Measurements from ENCODE around the gene ZNF710.
"Not testable (repeated sequence)": the region's sequence is repeated elsewhere in the genome, so short reads cannot be mapped to it uniquely, and the experiment has no call there.

The ZNF710 gene

GRCh38 chr15:90109163-90109751 lies 108.1 kb downstream of the ZNF710 start:
- DNase-seq, result not testable (repeated sequence)

- no peak for DNase-seq
Measured at GRCh38 chr15:90113166-90113565, 112.0 kb downstream of the ZNF710 start.

GRCh38 chr15:90114451-90114901 lies 113.4 kb downstream of the ZNF710 start:
- no peak for DNase-seq

- no peak for DNase-seq
Measured at GRCh38 chr15:90115783-90116182, 114.7 kb downstream of the ZNF710 start.

- no peak for DNase-seq
Measured at GRCh38 chr15:90119367-90119766, 118.2 kb downstream of the ZNF710 start.

GRCh38 chr15:90121086-90121485 lies 120.0 kb downstream of the ZNF710 start:
- no peak for DNase-seq

- DNase-seq, result no peak
Measured at GRCh38 chr15:90124507-90124906, 123.4 kb downstream of the ZNF710 start.

- no peak for DNase-seq
Measured at GRCh38 chr15:90126022-90126421, 124.9 kb downstream of the ZNF710 start.

GRCh38 chr15:90126596-90127435 lies 125.7 kb downstream of the ZNF710 start:
- no peak for DNase-seq

- DNase-seq, result no peak
Measured at GRCh38 chr15:90130291-90130690, 129.2 kb downstream of the ZNF710 start.

Measured in NCI-H2081 (cell line).